ENCODE data around the gene SPRR2E.

Gene SPRR2E

GRCh38 chr1:153094426-153094825 is at the start of gene SPRR2E:
SPRR2E (minus strand) TSS chr1:153094526; CDS start chr1:153093751, 775 bp downstream.
- Histone ChIP-seq H2AFZ (ENCODE audit: low read depth, low read length) (no peak within 1 kb of the TSS), H3K27ac (ENCODE audit: low read length) (no peak within 1 kb of the TSS)
- no peak for TF ChIP-seq EZH2 (IDR thresholded peaks at IDR 0.05; ENCODE audit: borderline replicate concordance, low read depth, low read length, severe bottlenecking)
- no peak for TF ChIP-seq CTCF (IDR thresholded peaks at IDR 0.05; ENCODE audit: borderline replicate concordance, extremely low read depth, low read length, poor library complexity, severe bottlenecking)

DNA sequence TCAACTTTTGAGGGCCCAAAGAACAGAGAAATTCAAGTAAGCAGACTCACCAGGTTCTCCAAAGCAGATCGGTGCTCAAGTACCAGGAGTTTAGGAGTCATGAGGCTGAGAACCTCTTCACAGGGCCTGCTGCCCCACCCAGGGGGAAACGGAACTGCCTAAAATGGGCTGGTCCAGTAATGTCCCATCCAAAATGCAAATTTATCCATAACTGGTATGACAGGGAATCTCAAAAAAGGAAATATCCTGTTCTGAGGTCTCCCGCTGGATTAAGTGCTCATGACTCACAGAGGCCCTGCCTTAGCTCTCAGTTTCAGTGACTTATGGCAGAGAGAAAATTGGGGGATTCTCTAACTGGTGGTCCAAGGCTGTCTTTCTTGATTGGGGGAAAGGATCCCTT is 47.1 kb upstream of the SPRR2E start:
- Histone ChIP-seq H3K27ac (ENCODE audit: low read length) (no peak overlapping the region), H2AFZ (ENCODE audit: low read depth, low read length) (no peak overlapping the region), H3K4me2 (ENCODE audit: insufficient read depth, low read length) (no peak overlapping the region), H3K36me3 (ENCODE audit: insufficient read depth, low read length) (no peaks in the 10 kb centered on the region), H3K9me3 (ENCODE audit: insufficient read depth, low read length, severe bottlenecking) (no peaks in the 10 kb centered on the region), H3K4me1 (ENCODE audit: insufficient read depth, low read length) (no peaks in the 10 kb centered on the region), H3K9ac (ENCODE audit: low read depth, low read length) (no peak overlapping the region), H3K4me3 (ENCODE audit: low read depth in 1 of 2, low read length in 2 of 2) (no peak overlapping the region), H3K27me3 (ENCODE audit: insufficient read depth, low read length, poor library complexity) (peaks cover 32% of the 10 kb centered on the region), H4K20me1 (ENCODE audit: insufficient read depth, low read length) (no peaks in the 10 kb centered on the region), H3K79me2 (ENCODE audit: insufficient read depth, low read length) (no peaks in the 10 kb centered on the region)
- DNase-seq, result no peak
- ATAC-seq (ENCODE audit: insufficient read depth, low read depth), result no peak
- TF ChIP-seq CTCF (IDR thresholded peaks at IDR 0.05; ENCODE audit: borderline replicate concordance, extremely low read depth, low read length, poor library complexity, severe bottlenecking) (no peak), EZH2 (IDR thresholded peaks at IDR 0.05; ENCODE audit: borderline replicate concordance, low read depth, low read length, severe bottlenecking) (no peak)

More at GRCh38 chr1:153094426-153094825, at the start of gene SPRR2E:
- Histone ChIP-seq H3K9me3 (ENCODE audit: insufficient read depth, low read length, severe bottlenecking) (no peaks in the 10 kb centered on the region), H3K4me2 (ENCODE audit: insufficient read depth, low read length) (no peak within 1 kb of the TSS), H4K20me1 (ENCODE audit: insufficient read depth, low read length) (no peaks in the 10 kb centered on the region), H3K27me3 (ENCODE audit: insufficient read depth, low read length, poor library complexity) (no peaks in the 10 kb centered on the region), H3K4me3 (ENCODE audit: low read depth in 1 of 2, low read length in 2 of 2) (no peak within 1 kb of the TSS), H3K4me1 (ENCODE audit: insufficient read depth, low read length) (no peaks in the 10 kb centered on the region), H3K9ac (ENCODE audit: low read depth, low read length) (no peak within 1 kb of the TSS), H3K79me2 (ENCODE audit: insufficient read depth, low read length) (no peaks in the 10 kb centered on the region), H3K36me3 (ENCODE audit: insufficient read depth, low read length) (no peaks in the 10 kb centered on the region)
- DNase-seq (no peak), ATAC-seq (ENCODE audit: insufficient read depth, low read depth) (no peak)

DNA sequence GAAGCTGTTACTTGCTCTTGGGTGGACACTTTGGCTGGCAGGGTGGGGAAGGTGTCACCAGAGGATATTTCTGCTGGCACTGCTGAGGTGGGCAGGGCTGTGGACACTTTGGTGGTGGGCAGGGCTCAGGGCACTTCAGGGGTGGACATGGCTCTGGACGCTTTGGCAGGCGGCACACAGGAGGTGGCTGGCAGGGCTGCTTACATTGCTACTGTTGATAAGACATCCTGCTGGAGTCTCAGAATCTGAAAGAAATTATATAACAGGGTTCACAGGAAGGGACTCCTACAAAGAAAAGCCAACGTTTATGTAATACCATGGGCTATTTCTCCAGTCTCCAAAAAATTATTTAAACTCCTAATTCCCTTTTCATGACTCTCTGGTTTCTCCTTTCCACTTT is 46.2 kb upstream of the SPRR2E start:
- DNase-seq (no peak), ATAC-seq (ENCODE audit: insufficient read depth, low read depth) (no peak)
- no peaks in the 10 kb centered on the region for H3K36me3 ChIP-seq (ENCODE audit: insufficient read depth, low read length)
- no peaks in the 10 kb centered on the region for H3K79me2 ChIP-seq (ENCODE audit: insufficient read depth, low read length)
- no peaks in the 10 kb centered on the region for H4K20me1 ChIP-seq (ENCODE audit: insufficient read depth, low read length)
- H3K27me3 ChIP-seq (ENCODE audit: insufficient read depth, low read length, poor library complexity), result peaks cover 30% of the 10 kb centered on the region
- H3K4me2 ChIP-seq (ENCODE audit: insufficient read depth, low read length), result no peak overlapping the region
- no peak overlapping the region for H3K27ac ChIP-seq (ENCODE audit: low read length)
- no peak overlapping the region for H2AFZ ChIP-seq (ENCODE audit: low read depth, low read length)
- TF ChIP-seq CTCF (IDR thresholded peaks at IDR 0.05; ENCODE audit: borderline replicate concordance, extremely low read depth, low read length, poor library complexity, severe bottlenecking) (no peak), EZH2 (IDR thresholded peaks at IDR 0.05; ENCODE audit: borderline replicate concordance, low read depth, low read length, severe bottlenecking) (no peak)
- H3K9me3 ChIP-seq (ENCODE audit: insufficient read depth, low read length, severe bottlenecking), result no peaks in the 10 kb centered on the region
- H3K4me1 ChIP-seq (ENCODE audit: insufficient read depth, low read length), result no peaks in the 10 kb centered on the region
- H3K4me3 ChIP-seq (ENCODE audit: low read depth in 1 of 2, low read length in 2 of 2), result no peak overlapping the region
- H3K9ac ChIP-seq (ENCODE audit: low read depth, low read length), result no peak overlapping the region

GRCh38 chr1:153133743-153134142 is 39.4 kb upstream of the SPRR2E start:
- Histone ChIP-seq H3K36me3 (ENCODE audit: insufficient read depth, low read length) (no peaks in the 10 kb centered on the region), H3K27ac (ENCODE audit: low read length) (no peak overlapping the region), H3K79me2 (ENCODE audit: insufficient read depth, low read length) (no peaks in the 10 kb centered on the region), H4K20me1 (ENCODE audit: insufficient read depth, low read length) (no peaks in the 10 kb centered on the region), H3K9me3 (ENCODE audit: insufficient read depth, low read length, severe bottlenecking) (no peaks in the 10 kb centered on the region), H3K9ac (ENCODE audit: low read depth, low read length) (no peak overlapping the region), H2AFZ (ENCODE audit: low read depth, low read length) (no peak overlapping the region), H3K4me3 (ENCODE audit: low read depth in 1 of 2, low read length in 2 of 2) (no peak overlapping the region), H3K4me2 (ENCODE audit: insufficient read depth, low read length) (no peak overlapping the region), H3K27me3 (ENCODE audit: insufficient read depth, low read length, poor library complexity) (peaks cover 14% of the 10 kb centered on the region), H3K4me1 (ENCODE audit: insufficient read depth, low read length) (no peaks in the 10 kb centered on the region)
- no peak for TF ChIP-seq EZH2 (IDR thresholded peaks at IDR 0.05; ENCODE audit: borderline replicate concordance, low read depth, low read length, severe bottlenecking)
- TF ChIP-seq CTCF (IDR thresholded peaks at IDR 0.05; ENCODE audit: borderline replicate concordance, extremely low read depth, low read length, poor library complexity, severe bottlenecking), result no peak
- DNase-seq (no peak), ATAC-seq (ENCODE audit: insufficient read depth, low read depth) (no peak)
